ENCODE results near the gene ITGA6.

DNA sequence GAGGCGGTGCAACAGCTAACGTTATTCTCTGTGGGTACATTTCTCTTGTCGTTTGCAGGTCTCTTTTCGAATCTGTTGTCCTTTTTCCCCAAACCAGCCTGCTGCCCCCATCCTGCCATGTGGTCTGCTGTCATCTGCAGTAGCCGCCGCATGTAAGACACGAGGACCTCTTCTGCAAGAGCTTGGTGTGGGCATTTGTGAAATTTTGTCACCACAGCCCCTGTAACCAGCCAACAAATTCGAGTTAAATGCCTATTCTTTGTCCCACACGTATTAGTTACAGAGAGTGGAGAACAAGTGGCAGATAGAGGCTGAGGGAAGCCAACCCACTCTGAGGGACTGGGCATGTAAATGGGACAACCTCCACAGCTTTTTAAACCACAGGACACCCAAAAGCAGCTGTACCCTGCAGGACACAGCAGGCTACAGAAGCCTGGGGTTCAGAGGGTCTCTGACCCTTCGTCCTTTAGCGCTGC lies 35.0 kb downstream of the ITGA6 start:
- TF ChIP-seq, protein P1, sequence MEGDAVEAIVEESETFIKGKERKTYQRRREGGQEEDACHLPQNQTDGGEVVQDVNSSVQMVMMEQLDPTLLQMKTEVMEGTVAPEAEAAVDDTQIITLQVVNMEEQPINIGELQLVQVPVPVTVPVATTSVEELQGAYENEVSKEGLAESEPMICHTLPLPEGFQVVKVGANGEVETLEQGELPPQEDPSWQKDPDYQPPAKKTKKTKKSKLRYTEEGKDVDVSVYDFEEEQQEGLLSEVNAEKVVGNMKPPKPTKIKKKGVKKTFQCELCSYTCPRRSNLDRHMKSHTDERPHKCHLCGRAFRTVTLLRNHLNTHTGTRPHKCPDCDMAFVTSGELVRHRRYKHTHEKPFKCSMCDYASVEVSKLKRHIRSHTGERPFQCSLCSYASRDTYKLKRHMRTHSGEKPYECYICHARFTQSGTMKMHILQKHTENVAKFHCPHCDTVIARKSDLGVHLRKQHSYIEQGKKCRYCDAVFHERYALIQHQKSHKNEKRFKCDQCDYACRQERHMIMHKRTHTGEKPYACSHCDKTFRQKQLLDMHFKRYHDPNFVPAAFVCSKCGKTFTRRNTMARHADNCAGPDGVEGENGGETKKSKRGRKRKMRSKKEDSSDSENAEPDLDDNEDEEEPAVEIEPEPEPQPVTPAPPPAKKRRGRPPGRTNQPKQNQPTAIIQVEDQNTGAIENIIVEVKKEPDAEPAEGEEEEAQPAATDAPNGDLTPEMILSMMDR (IDR thresholded peaks at IDR 0.05) = peak in 1 of 4 donors; percentile 6
- no peak for TF ChIP-seq POLR2A (IDR thresholded peaks at IDR 0.05)
